Gastrocnemius medialis (tissue), 4 donors: ENCODE results near the gene LYST.

Experiments used
- POLR2A ChIP-seq, 2 donors: fragments of 450-650 bp; IDR thresholded peaks; one replicate each; pipeline ENCODE4 v1.6.1; 2017; ENCODE audit warnings: antibody characterized with exemption in 2 of 2, mild to moderate bottlenecking in 2 of 2, moderate library complexity in 2 of 2
- TF ChIP-seq, protein P1 (sequence below), 5 experiments: fragments of 450-650 bp in 3 of 5; fragments of 200-600 bp in 2 of 5; sonication (generic) in 2 of 5; IDR thresholded peaks in 4 of 5; conservative IDR thresholded peaks in 1 of 5; 1 replicate in 4 of 5; 2 replicates in 1 of 5; pipeline ENCODE4 v1.5.1; 2016 to 2019; ENCODE audit warnings: antibody characterized with exemption in 5 of 5, mild to moderate bottlenecking in 3 of 5, moderate library complexity in 3 of 5

DNA sequence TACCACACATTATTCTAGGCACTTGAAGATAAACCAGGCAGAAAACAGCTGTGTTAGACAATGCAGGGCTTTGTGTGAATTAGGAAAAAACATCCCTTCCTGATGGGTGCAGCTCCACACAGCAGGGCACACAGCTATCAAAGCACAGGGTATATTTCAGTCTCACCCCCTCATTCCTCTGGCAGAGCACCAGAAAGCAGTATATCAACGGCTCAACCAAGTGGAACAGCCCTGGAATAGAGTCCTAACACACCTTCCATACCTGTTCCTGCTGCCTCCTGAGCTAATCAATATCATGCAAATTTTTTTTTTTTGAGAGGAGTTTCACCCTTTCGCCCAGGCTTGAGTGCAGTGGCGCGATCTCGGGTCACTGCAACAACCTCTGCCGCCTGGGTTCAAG lies 32.1 kb downstream of the LYST start:
- no peak for TF ChIP-seq POLR2A (IDR thresholded peaks at IDR 0.05)
- TF ChIP-seq, protein P1, sequence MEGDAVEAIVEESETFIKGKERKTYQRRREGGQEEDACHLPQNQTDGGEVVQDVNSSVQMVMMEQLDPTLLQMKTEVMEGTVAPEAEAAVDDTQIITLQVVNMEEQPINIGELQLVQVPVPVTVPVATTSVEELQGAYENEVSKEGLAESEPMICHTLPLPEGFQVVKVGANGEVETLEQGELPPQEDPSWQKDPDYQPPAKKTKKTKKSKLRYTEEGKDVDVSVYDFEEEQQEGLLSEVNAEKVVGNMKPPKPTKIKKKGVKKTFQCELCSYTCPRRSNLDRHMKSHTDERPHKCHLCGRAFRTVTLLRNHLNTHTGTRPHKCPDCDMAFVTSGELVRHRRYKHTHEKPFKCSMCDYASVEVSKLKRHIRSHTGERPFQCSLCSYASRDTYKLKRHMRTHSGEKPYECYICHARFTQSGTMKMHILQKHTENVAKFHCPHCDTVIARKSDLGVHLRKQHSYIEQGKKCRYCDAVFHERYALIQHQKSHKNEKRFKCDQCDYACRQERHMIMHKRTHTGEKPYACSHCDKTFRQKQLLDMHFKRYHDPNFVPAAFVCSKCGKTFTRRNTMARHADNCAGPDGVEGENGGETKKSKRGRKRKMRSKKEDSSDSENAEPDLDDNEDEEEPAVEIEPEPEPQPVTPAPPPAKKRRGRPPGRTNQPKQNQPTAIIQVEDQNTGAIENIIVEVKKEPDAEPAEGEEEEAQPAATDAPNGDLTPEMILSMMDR (IDR thresholded peaks at IDR 0.05 in 4 of 5, conservative IDR thresholded peaks at IDR 0.05 in 1 of 5) = no peak
